ENCODE data around the gene ZBTB34.

Gene ZBTB34

GRCh38 chr9:126842220-126842842 lies 18.1 kb upstream of the ZBTB34 start:
- Histone ChIP-seq H3K27ac (ENCODE audit: low read depth, low read length) (no peak overlapping the region), H3K9me2 (replicated peaks; ENCODE audit: insufficient read depth, low read length) (no peaks in the 10 kb centered on the region), H2AFZ (ENCODE audit: low read depth, low read length, severe bottlenecking) (no peak overlapping the region), H3K36me3 (ENCODE audit: low read length) (no peaks in the 10 kb centered on the region), H3K4me3 (ENCODE audit: insufficient read depth, low read length, poor library complexity, severe bottlenecking) (no peak overlapping the region), H3K9me3 (ENCODE audit: insufficient read depth, low read length) (no peaks in the 10 kb centered on the region), H4K20me1 (ENCODE audit: low read depth, low read length) (no peaks in the 10 kb centered on the region), H3K4me2 (ENCODE audit: low read depth, low read length, poor library complexity, severe bottlenecking) (no peak overlapping the region), H3K9ac (ENCODE audit: low read length) (no peak overlapping the region), H3K27me3 (ENCODE audit: low read length) (no peaks in the 10 kb centered on the region), H3F3A (ENCODE audit: insufficient read depth) (no peaks in the 10 kb centered on the region), H3K79me2 (ENCODE audit: insufficient read depth, low read length) (no peaks in the 10 kb centered on the region)
- TF ChIP-seq EZH2phosphoT487 (conservative IDR thresholded peaks at IDR 0.05; ENCODE audit: low read length): no peak
- TF ChIP-seq, protein P1, sequence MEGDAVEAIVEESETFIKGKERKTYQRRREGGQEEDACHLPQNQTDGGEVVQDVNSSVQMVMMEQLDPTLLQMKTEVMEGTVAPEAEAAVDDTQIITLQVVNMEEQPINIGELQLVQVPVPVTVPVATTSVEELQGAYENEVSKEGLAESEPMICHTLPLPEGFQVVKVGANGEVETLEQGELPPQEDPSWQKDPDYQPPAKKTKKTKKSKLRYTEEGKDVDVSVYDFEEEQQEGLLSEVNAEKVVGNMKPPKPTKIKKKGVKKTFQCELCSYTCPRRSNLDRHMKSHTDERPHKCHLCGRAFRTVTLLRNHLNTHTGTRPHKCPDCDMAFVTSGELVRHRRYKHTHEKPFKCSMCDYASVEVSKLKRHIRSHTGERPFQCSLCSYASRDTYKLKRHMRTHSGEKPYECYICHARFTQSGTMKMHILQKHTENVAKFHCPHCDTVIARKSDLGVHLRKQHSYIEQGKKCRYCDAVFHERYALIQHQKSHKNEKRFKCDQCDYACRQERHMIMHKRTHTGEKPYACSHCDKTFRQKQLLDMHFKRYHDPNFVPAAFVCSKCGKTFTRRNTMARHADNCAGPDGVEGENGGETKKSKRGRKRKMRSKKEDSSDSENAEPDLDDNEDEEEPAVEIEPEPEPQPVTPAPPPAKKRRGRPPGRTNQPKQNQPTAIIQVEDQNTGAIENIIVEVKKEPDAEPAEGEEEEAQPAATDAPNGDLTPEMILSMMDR (IDR thresholded peaks at IDR 0.05; ENCODE audit: insufficient read depth, low read length, poor library complexity, severe bottlenecking): no peak

GRCh38 chr9:126842977-126843799 lies 17.3 kb upstream of the ZBTB34 start:
- Histone ChIP-seq H2AFZ (ENCODE audit: low read depth, low read length, severe bottlenecking) (no peak overlapping the region), H3K79me2 (ENCODE audit: insufficient read depth, low read length) (no peaks in the 10 kb centered on the region), H3K9me3 (ENCODE audit: insufficient read depth, low read length) (no peaks in the 10 kb centered on the region), H3F3A (ENCODE audit: insufficient read depth) (no peaks in the 10 kb centered on the region), H3K27ac (ENCODE audit: low read depth, low read length) (no peak overlapping the region), H3K9ac (ENCODE audit: low read length) (no peak overlapping the region), H3K27me3 (ENCODE audit: low read length) (no peaks in the 10 kb centered on the region), H3K9me2 (replicated peaks; ENCODE audit: insufficient read depth, low read length) (no peaks in the 10 kb centered on the region), H4K20me1 (ENCODE audit: low read depth, low read length) (no peaks in the 10 kb centered on the region), H3K4me2 (ENCODE audit: low read depth, low read length, poor library complexity, severe bottlenecking) (no peak overlapping the region), H3K36me3 (ENCODE audit: low read length) (no peaks in the 10 kb centered on the region), H3K4me3 (ENCODE audit: insufficient read depth, low read length, poor library complexity, severe bottlenecking) (no peak overlapping the region)
- TF ChIP-seq, protein P1 (IDR thresholded peaks at IDR 0.05; ENCODE audit: insufficient read depth, low read length, poor library complexity, severe bottlenecking): no peak
- no peak for TF ChIP-seq EZH2phosphoT487 (conservative IDR thresholded peaks at IDR 0.05; ENCODE audit: low read length)

GRCh38 chr9:126844085-126844484 lies 16.4 kb upstream of the ZBTB34 start:
- Histone ChIP-seq H3K9ac (ENCODE audit: low read length) (no peak overlapping the region), H3K36me3 (ENCODE audit: low read length) (no peaks in the 10 kb centered on the region), H4K20me1 (ENCODE audit: low read depth, low read length) (no peaks in the 10 kb centered on the region), H2AFZ (ENCODE audit: low read depth, low read length, severe bottlenecking) (no peak overlapping the region), H3F3A (ENCODE audit: insufficient read depth) (no peaks in the 10 kb centered on the region), H3K4me3 (ENCODE audit: insufficient read depth, low read length, poor library complexity, severe bottlenecking) (no peak overlapping the region), H3K27me3 (ENCODE audit: low read length) (no peaks in the 10 kb centered on the region), H3K9me3 (ENCODE audit: insufficient read depth, low read length) (no peaks in the 10 kb centered on the region), H3K79me2 (ENCODE audit: insufficient read depth, low read length) (no peaks in the 10 kb centered on the region), H3K4me2 (ENCODE audit: low read depth, low read length, poor library complexity, severe bottlenecking) (no peak overlapping the region), H3K9me2 (replicated peaks; ENCODE audit: insufficient read depth, low read length) (no peaks in the 10 kb centered on the region), H3K27ac (ENCODE audit: low read depth, low read length) (no peak overlapping the region)
- TF ChIP-seq, protein P1 (IDR thresholded peaks at IDR 0.05; ENCODE audit: insufficient read depth, low read length, poor library complexity, severe bottlenecking): no peak
- TF ChIP-seq EZH2phosphoT487 (conservative IDR thresholded peaks at IDR 0.05; ENCODE audit: low read length): no peak
